ENCODE data around the gene GALK2. TPM values are rescaled to one million over a fixed set of nuclear protein-coding genes. Genes with fewer than 3 reads are reported as not detected.
"Not testable (repeated sequence)": the region's sequence is repeated elsewhere in the genome, so short reads cannot be mapped to it uniquely, and the experiment has no call there.

The GALK2 gene
- total RNA-seq, 2 donors from 2014 or later = 21.5 to 35.6 TPM

GRCh38 chr15:49196856-49197255, 26.8 kb downstream of the GALK2 start:
- no peak for TF ChIP-seq CTCF (IDR thresholded peaks at IDR 0.05)
- no peak for TF ChIP-seq POLR2A (IDR thresholded peaks at IDR 0.05)
- H3K4me1 ChIP-seq = peaks cover 11% of the 10 kb centered on the region
- no peak overlapping the region for H3K4me3 ChIP-seq
- DNase-seq = no peak
- H3K27me3 ChIP-seq = no peaks in the 10 kb centered on the region
- no peak for ATAC-seq
- intact Hi-C loops (cut with DNase I) = no loop called here
- H3K9me3 ChIP-seq = no peaks in the 10 kb centered on the region
- H3K27ac ChIP-seq = no peak overlapping the region
- 99 to 100% methylated on average over 4 of the region's 4 CpGs for whole genome bisulfite sequencing, 2 donors
- peaks cover under 1 to 2% of the 10 kb centered on the region in 2 donors for H3K36me3 ChIP-seq (replicated peaks in 1 of 2; ENCODE audit: insufficient read depth in 1 of 2, low read depth in 2 of 2)

GRCh38 chr15:49199666-49200065, 29.6 kb downstream of the GALK2 start:
- no peaks in the 10 kb centered on the region for H3K27me3 ChIP-seq
- no peak overlapping the region for H3K4me3 ChIP-seq
- no peaks in the 10 kb centered on the region for H3K9me3 ChIP-seq
- no peak overlapping the region for H3K27ac ChIP-seq
- H3K4me1 ChIP-seq = peaks cover 11% of the 10 kb centered on the region
- DNase-seq = no peak
- WGBS, 2 donors = 52% methylated on average over 3 of the region's 3 CpGs
- peaks cover 2 to 6% of the 10 kb centered on the region in 2 donors for H3K36me3 ChIP-seq (replicated peaks in 1 of 2; ENCODE audit: insufficient read depth in 1 of 2, low read depth in 2 of 2)
- intact Hi-C loops (cut with DNase I) = no loop called here
- no peak for ATAC-seq
- TF ChIP-seq POLR2A (IDR thresholded peaks at IDR 0.05) (no peak), CTCF (IDR thresholded peaks at IDR 0.05) (no peak)

- Histone ChIP-seq H3K9me3 (no peaks in the 10 kb centered on the region), H3K27ac (no peak overlapping the region)
- WGBS, 2 donors = 82 to 87% methylated on average over 3 of the region's 3 CpGs
These were observed 30.3 kb downstream of the GALK2 start for GRCh38 chr15:49200347-49200746.

GRCh38 chr15:49208102-49208501, 38.1 kb downstream of the GALK2 start:
- H3K27me3 ChIP-seq; H3K27ac ChIP-seq; intact Hi-C loops (cut with DNase I); DNase-seq; ATAC-seq; H3K9me3 ChIP-seq; H3K4me3 ChIP-seq; H3K36me3 ChIP-seq (replicated peaks in 1 of 2; ENCODE audit: insufficient read depth in 1 of 2, low read depth in 2 of 2); H3K4me1 ChIP-seq: not testable (repeated sequence)

More at GRCh38 chr15:49200347-49200746, 30.3 kb downstream of the GALK2 start:
- peaks cover 11% of the 10 kb centered on the region for H3K4me1 ChIP-seq
- no peak for ATAC-seq
- peaks cover 2 to 6% of the 10 kb centered on the region in 2 donors for H3K36me3 ChIP-seq (replicated peaks in 1 of 2; ENCODE audit: insufficient read depth in 1 of 2, low read depth in 2 of 2)
- no peak overlapping the region for H3K4me3 ChIP-seq
- TF ChIP-seq CTCF (IDR thresholded peaks at IDR 0.05) (no peak), POLR2A (IDR thresholded peaks at IDR 0.05) (no peak)
- intact Hi-C loops (cut with DNase I) = no loop called here
- no peaks in the 10 kb centered on the region for H3K27me3 ChIP-seq
- no peak for DNase-seq

- H3K4me1 ChIP-seq = peaks cover 10% of the 10 kb centered on the region
- no peaks in the 10 kb centered on the region for H3K9me3 ChIP-seq
- H3K36me3 ChIP-seq (replicated peaks in 1 of 2; ENCODE audit: insufficient read depth in 1 of 2, low read depth in 2 of 2) = no peaks in the 10 kb centered on the region
- no peak for TF ChIP-seq CTCF (IDR thresholded peaks at IDR 0.05)
- TF ChIP-seq POLR2A (IDR thresholded peaks at IDR 0.05) = no peak
- no peak overlapping the region for H3K27ac ChIP-seq
- ATAC-seq (no peak), DNase-seq (no peak)
- 41 to 56% methylated on average over 1 of the region's 1 CpG for WGBS, 2 donors
- intact Hi-C loops (cut with DNase I) = no loop called here
- H3K4me3 ChIP-seq = no peak overlapping the region
- no peaks in the 10 kb centered on the region for H3K27me3 ChIP-seq
These were observed 42.9 kb downstream of the GALK2 start for GRCh38 chr15:49212897-49213296.

Data from body of pancreas (tissue), 4 donors.